ENCODE measurements around the gene CAPN12. TPM values are rescaled to one million over a fixed set of nuclear protein-coding genes. Genes with fewer than 3 reads are reported as not detected.

The CAPN12 gene
- total and polyA plus RNA-seq, 2 experiments from 2014 or later = 19.1 to 20.5 TPM

DNA sequence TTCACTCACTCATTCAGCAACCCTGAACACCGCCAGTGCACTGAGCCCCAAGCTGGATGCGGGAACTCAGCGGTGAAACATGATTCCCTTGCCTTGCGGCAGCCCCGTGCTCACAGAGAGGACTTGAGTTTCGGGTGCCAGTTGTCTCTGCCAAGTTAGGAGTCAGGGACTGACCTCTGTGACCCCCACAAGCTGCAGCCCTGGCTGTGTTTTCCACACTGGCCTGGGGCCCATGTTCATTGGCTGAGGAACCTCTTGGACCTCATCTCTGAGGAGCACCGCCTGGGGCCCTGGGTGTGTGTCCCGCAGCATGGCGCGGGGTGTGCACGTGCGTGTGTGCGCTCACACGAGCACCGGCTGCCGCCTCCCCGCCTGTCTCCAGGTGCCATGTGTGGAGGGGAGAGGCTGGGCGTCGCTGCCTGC is 31.0 kb downstream of the CAPN12 start:
- no peak overlapping the region for H3K4me3 Mint-ChIP-seq
- H3K36me3 ChIP-seq (ENCODE audit: insufficient read depth) = peaks cover 38% of the 10 kb centered on the region
- H3K4me1 Mint-ChIP-seq = no peaks in the 10 kb centered on the region
- no peaks in the 10 kb centered on the region; the same call in 2 of the 3 replicates for H3K9me3 Mint-ChIP-seq
- H3F3A ChIP-seq (replicated peaks; ENCODE audit: low read depth) = no peaks in the 10 kb centered on the region
- no peak overlapping the region for H3K27ac ChIP-seq (ENCODE audit: low read depth)
- no peak overlapping the region for H3K4me3 ChIP-seq
- H3K27me3 Mint-ChIP-seq (ENCODE audit: insufficient read depth, low read depth, poor library complexity) = peaks cover 23% of the 10 kb centered on the region
- no peak for ATAC-seq
- H4K20me1 ChIP-seq (replicated peaks; ENCODE audit: insufficient read depth) = no peaks in the 10 kb centered on the region; the same call in none of the 2 replicates
- no peaks in the 10 kb centered on the region for H3K79me2 ChIP-seq (replicated peaks; ENCODE audit: insufficient read depth)
- H3K27ac Mint-ChIP-seq = peak overlapping the region; percentile 59; the same call in 1 of the 2 replicates
- H3K9me2 ChIP-seq (ENCODE audit: insufficient read depth) = no peaks in the 10 kb centered on the region
- TF ChIP-seq ZNF462 (CRISPR knock-in tag; IDR thresholded peaks at IDR 0.05) = no peak
- TF ChIP-seq CREB1 (CRISPR knock-in tag; IDR thresholded peaks at IDR 0.05; ENCODE audit: low read depth) = no peak
- no peak for TF ChIP-seq ZNF331 (CRISPR knock-in tag; IDR thresholded peaks at IDR 0.05; ENCODE audit: low read depth)
- no peak for TF ChIP-seq JUNB (IDR thresholded peaks at IDR 0.05; ENCODE audit: unreplicated experiment)
- no peak for TF ChIP-seq CTCF (conservative IDR thresholded peaks at IDR 0.05; ENCODE audit: low read depth in 2 of 2)
- TF ChIP-seq NANOG (IDR thresholded peaks at IDR 0.05; ENCODE audit: borderline replicate concordance) = no peak
- TF ChIP-seq ZNF114 (CRISPR knock-in tag; IDR thresholded peaks at IDR 0.05) = no peak
- TF ChIP-seq POLR2AphosphoS5 (IDR thresholded peaks at IDR 0.05; ENCODE audit: low read depth) = no peak
- TF ChIP-seq STAT1 (IDR thresholded peaks at IDR 0.05; ENCODE audit: unreplicated experiment) = no peak
- TF ChIP-seq, protein P1, sequence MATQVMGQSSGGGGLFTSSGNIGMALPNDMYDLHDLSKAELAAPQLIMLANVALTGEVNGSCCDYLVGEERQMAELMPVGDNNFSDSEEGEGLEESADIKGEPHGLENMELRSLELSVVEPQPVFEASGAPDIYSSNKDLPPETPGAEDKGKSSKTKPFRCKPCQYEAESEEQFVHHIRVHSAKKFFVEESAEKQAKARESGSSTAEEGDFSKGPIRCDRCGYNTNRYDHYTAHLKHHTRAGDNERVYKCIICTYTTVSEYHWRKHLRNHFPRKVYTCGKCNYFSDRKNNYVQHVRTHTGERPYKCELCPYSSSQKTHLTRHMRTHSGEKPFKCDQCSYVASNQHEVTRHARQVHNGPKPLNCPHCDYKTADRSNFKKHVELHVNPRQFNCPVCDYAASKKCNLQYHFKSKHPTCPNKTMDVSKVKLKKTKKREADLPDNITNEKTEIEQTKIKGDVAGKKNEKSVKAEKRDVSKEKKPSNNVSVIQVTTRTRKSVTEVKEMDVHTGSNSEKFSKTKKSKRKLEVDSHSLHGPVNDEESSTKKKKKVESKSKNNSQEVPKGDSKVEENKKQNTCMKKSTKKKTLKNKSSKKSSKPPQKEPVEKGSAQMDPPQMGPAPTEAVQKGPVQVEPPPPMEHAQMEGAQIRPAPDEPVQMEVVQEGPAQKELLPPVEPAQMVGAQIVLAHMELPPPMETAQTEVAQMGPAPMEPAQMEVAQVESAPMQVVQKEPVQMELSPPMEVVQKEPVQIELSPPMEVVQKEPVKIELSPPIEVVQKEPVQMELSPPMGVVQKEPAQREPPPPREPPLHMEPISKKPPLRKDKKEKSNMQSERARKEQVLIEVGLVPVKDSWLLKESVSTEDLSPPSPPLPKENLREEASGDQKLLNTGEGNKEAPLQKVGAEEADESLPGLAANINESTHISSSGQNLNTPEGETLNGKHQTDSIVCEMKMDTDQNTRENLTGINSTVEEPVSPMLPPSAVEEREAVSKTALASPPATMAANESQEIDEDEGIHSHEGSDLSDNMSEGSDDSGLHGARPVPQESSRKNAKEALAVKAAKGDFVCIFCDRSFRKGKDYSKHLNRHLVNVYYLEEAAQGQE (IDR thresholded peaks at IDR 0.05; ENCODE audit: unreplicated experiment) = no peak
- no peak for TF ChIP-seq EZH2phosphoT487 (IDR thresholded peaks at IDR 0.05; ENCODE audit: unreplicated experiment)
- TF ChIP-seq, protein P2, sequence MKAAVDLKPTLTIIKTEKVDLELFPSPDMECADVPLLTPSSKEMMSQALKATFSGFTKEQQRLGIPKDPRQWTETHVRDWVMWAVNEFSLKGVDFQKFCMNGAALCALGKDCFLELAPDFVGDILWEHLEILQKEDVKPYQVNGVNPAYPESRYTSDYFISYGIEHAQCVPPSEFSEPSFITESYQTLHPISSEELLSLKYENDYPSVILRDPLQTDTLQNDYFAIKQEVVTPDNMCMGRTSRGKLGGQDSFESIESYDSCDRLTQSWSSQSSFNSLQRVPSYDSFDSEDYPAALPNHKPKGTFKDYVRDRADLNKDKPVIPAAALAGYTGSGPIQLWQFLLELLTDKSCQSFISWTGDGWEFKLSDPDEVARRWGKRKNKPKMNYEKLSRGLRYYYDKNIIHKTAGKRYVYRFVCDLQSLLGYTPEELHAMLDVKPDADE (IDR thresholded peaks at IDR 0.05) = no peak
- TF ChIP-seq EZH2 (IDR thresholded peaks at IDR 0.05; ENCODE audit: low read depth, unreplicated experiment) = no peak
- H3K4me2 ChIP-seq = no peak overlapping the region
- DNase-seq (ENCODE audit: low spot score) = no peak
- H3K27me3 ChIP-seq (ENCODE audit: insufficient read depth) = no peaks in the 10 kb centered on the region
- no peak overlapping the region for H2AFZ ChIP-seq
- H3K36me3 Mint-ChIP-seq (ENCODE audit: low read depth) = peaks cover 72% of the 10 kb centered on the region
- no peaks in the 10 kb centered on the region for H3K4me1 ChIP-seq (ENCODE audit: insufficient read depth)
